NCI-H460 (cell line): ENCODE measurements around the gene VTI1A. TPM values are rescaled to one million over a fixed set of nuclear protein-coding genes. Genes with fewer than 3 reads are reported as not detected.

Experiments
- DNase-seq: peaks from one replicate; pipeline ENCODE4 v3.0.0-alpha.2; 2016; ENCODE audit warnings: low read depth; ENCODE audit errors: extremely low read depth
- total RNA-seq: library from RNA; depleted of rRNA; stranded (reverse); fragments of >200 nt; shearing (Covaris generic); gene quantifications from 2 replicates; pipeline ENCODE4 v1.2.3, GENCODE V29; 2014

Gene VTI1A
- total RNA-seq, 1 experiment from 2014 or later: 28.2 TPM

DNA sequence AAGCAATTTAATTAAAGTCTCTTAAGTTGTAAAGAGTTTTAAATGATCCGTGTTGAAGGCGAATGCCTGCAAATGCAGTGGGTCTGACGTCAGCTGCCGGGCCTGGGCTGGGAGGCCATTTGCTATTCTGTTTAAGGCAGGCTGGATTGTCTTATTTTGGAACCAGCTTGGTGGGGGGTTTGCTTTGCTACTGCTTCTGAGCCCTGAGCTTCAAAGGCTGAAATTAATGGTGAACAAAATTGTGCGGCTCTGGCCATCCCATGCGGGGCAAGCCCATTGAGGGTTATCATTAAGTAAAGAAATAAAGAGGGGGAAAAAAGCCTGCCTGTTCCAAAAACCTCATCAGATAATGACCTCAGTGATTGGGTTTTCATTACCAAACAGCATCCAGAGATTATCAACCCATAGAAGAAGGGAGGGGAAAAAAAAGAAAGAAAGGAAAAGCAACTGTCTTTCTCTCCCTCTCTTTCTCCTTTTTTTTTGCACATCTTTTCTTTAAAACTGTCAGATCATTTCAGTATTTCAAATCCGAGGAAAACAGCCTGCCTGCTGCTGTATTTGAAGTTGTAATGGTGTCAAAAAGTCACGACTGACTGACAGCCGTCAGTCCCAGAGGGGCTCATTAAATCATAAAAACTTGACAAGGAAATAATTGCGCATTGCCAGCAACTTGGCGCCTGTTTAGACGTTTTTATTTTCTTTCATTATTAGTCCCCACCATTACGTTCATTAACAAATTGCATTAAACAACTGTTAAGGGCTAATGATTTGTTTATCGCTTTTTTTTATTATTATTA lies 371.2 kb downstream of the VTI1A start:
- DNase-seq: no peak

GRCh38 chr10:112819231-112819630 lies 372.2 kb downstream of the VTI1A start:
- DNase-seq: no peak

GRCh38 chr10:112820320-112820719 lies 373.3 kb downstream of the VTI1A start:
- no peak for DNase-seq

GRCh38 chr10:112821038-112821437 lies 374.0 kb downstream of the VTI1A start:
- no peak for DNase-seq

DNA sequence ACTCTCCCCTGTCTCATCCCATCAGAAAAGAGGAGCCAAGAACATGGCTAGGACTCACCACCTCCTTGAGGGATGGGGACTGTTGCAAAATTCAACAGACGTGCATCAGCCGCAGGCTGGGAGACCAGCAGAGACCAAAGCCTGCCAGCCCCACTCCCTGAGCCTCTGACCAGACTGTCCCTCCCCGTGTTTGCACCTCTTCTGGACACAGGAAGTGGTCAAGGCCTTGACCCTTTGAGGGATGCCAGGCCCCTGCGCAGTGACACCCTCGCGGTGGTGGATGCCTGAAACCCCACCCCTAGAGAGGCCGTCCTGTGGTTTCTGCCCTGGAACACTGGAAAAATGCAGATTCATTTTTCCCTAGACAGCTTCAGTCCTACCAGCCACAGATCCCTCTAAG lies 374.6 kb downstream of the VTI1A start:
- no peak for DNase-seq

DNA sequence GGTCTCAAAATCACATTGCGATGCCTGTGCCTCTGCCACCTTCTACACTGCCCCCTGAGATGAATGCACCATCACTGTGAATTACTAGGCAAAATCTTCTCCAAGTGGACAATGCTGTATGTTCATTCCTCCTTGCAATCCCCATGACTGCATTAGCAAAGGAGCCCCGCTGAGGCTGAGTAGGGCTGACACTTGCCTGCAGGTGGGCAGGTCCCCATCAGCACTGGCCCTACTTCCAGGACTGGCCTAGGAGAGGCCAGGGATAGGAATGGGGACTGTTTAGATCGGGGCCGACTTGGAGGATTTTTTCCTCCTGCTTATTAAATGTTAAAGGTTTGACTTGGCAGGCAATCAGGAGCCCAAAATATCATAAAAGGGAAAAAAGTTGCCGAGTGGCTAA lies 376.0 kb downstream of the VTI1A start:
- no peak for DNase-seq

DNA sequence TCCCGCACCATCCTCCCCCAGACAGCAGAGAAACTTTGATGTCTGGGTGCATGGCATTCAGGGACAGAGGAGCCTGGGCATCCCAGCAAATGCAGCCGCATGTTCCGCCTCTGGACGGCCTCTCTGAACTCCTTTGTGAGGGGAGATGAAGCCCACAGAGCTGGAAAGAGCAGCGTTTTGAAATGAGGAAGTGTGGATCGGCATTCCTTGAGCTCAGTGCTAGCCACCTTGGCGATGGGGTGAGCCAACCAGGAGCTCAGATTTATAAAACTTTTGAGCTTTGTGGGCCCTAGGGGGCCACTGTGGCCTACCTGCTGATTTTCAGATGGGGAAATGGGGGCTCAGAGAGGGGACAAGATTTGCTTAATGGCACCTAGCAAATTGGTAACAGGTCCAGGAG lies 376.6 kb downstream of the VTI1A start:
- no peak for DNase-seq

- no peak for DNase-seq
Observed at GRCh38 chr10:112826018-112826697, 379.1 kb downstream of the VTI1A start.

GRCh38 chr10:112827086-112827485 lies 380.1 kb downstream of the VTI1A start:
- no peak for DNase-seq

- no peak for DNase-seq
Observed at GRCh38 chr10:112827951-112828350, 380.9 kb downstream of the VTI1A start.

GRCh38 chr10:112831859-112832258 lies 384.8 kb downstream of the VTI1A start:
- no peak for DNase-seq

- DNase-seq: no peak
Observed at GRCh38 chr10:112832361-112832878, 385.4 kb downstream of the VTI1A start.

DNA sequence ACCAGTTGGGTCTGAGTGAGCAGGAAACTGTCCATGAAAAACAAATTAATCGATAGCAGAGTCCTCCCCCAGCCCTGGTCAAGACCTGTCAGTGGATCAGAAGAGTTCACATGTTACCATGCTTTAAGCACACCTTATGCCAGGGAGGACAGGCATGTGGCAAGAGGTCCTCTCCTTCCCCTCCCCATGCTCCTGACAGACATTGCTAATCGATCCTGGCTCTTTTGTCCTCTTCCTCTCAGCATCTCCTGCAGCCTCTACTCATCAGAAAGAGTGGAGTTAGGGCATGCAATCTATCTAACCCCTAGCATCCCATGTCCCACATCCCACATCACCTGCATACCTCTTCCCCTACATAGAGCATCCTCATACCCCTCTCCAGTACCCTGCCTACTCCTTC lies 385.9 kb downstream of the VTI1A start:
- no peak for DNase-seq

- no peak for DNase-seq
Observed at GRCh38 chr10:112834751-112835181, 387.8 kb downstream of the VTI1A start.

DNA sequence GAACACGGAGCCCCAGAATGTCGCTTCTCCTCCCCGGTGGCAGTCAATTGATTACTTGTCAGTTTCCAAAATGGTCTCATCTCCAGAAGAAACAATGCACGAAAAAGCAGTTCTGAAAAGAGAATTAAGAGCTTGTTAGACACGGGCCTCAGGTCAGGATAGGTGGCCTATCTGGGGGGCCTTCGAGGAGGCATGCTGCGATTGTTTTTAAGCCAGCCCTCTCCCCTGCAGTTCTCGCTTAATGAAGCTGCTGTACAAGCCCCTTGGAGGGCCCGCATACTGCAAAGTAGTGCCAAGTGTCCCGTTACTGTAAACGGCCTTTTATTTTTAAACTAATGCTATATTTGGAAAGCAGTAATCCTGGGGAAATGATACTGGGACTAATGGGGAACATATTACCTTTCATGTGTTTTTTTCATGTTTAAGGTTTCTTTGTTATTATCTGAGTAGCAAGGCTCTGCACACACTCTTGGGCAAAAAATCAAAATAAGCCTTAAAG lies 388.3 kb downstream of the VTI1A start:
- DNase-seq: no peak

DNA sequence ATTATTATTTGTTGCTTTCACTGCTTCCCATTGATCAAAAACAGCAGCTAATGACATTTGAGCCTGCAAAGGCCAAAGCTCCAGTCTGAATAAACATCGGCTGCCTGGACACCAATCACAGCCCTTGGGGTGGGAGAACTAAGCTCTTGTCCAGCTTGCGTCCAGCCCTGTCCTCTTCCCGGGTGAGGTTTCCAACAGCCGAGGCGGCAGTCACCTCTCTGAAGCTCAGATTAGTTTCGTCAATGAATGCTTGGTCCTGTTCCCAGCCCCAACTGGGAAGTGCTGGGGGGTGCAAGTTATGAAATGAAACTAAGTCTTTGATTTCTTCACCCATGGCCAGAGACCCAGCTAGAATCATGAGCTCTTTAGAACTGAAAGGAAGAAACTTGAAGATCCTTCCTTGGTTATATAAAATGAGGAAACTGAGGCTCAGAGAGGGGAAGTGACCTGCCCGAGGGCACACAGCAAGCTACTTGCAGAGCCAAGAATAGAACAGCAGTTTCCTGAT lies 389.0 kb downstream of the VTI1A start:
- DNase-seq: no peak

DNA sequence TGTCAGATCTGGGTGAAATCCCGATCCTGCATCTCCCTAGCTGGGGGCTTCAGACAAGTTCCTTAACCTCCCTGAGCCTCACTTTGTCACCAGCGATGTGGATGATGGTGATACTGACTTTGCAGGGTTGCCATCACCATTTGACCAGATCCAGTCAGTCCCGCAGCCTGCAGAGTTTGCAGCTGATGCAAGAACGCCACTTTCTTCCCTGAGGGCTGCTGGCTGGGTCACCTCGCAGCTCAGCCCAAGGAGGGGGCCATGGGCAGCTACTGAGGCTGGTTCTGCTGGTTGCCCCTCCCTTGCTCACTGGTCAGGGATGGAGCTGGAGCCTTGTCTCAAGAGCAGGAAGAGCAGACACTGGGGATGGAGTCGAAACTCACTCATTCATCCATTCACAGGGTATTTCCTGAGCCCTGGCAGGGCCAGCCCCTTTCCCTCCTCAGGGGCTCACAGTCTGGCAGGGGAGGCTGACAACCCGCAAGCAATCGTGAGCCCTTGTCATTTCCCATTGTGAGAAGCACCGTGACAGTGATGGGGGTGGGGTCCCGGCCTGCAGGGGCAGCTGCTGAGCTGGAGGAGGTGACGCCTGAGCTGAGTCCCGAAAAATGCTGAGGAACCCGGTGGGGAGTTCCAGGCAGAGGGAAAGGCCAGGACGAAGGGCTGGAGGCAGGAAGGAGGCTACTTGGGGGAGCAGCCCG lies 391.9 kb downstream of the VTI1A start:
- DNase-seq: no peak

DNA sequence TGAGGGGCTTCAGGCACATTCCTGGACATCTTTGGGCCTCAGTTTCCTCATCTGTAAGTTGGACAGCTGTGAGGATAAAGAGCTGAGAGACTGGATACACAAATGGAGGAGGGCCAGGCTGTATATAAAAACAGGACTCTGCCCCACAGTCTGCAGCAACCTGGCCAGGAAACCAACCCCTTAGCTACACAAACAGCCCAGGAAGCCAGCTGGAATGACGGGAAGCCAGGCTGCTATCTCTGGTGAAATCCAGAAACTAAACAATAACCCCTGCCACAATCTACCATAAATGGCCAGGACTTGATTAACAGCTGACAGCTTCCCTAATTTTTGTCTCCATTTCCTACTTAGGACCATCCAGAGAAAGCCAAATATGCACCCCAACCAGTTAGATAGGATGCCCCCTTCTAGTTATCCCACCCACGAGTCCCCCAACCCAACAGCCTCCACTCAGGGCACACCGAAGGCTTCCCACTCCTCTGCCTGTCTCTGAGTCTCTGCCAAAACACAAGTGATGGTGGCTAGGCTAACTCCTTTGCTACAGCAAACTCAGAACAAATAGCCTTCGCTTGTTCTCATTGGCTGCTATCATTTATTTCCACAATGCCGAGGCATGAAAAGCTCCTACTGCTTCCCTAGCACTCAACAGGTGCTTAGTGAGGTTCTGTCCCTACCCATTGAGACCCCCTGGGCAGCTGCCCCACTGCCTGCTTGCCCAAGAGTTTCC lies 393.1 kb downstream of the VTI1A start:
- no peak for DNase-seq

DNA sequence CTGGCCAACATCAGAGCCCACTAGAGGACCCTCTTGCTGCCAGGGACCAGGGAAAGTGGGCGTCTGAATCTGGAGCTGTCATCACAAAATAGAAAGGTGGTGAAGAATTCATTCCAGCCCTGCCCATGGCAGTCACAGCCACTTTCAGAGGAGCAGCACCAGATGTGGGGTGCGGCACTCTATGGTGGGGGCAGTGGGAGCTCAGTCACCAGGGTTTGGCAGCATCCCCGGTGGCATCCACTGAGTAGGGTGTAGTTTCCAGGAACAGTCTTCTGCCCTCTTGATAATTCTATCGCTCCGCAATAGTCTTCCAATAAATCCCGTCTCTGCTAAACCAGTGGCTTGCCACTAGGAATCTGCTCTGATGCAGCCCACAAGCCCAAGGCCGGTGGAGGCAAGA lies 394.5 kb downstream of the VTI1A start:
- no peak for DNase-seq

DNA sequence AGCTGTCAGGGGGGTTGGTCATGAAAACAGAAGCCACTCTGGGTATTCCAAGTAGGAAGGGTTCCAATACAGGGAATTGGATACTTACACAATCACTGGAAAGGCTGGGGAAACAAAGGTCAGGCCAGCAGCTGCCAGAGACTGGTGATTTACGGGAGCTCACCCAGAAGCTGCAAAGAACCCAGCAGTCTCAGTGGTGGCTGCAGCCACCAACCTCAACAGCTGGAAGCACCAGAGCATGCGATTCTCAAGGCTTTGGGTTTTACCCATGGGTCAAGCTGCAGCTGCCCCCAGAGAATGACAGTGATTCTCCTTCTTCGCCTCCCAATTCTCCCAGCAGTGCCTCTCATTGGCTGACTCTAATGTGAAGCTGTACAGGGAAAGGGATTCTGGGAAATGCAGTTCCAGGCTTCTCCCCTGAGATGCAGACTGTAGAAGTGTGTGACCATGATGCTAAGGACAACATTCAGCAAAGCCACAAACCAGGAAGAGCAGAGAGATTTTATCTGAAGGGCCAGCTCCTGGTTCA lies 395.9 kb downstream of the VTI1A start:
- no peak for DNase-seq
